A549 (cell line): ENCODE measurements around the gene PLAC1. TPM values are rescaled to one million over a fixed set of nuclear protein-coding genes. Genes with fewer than 3 reads are reported as not detected.

ENCODE experiments used
- ATAC-seq, 2 experiments: fragments of 200-7000 bp in 1 of 2; fragments of >200 bp in 1 of 2; cut with Nextera tagmentation in 1 of 2; cut with Tn5 transposase in 1 of 2; 3 replicates each; pipeline versions ENCODE4 v1.8.0 to v1.9.1; 2018 to 2020; ENCODE audit warnings: mild to moderate bottlenecking in 1 of 2, moderate library complexity in 1 of 2
- CTCF ChIA-PET: fragments of 300-600 bp; sonication (Branson Sonifier 250); formaldehyde crosslinking; extraction: SDS; loops from one replicate; lab custom pipeline; 2021; ENCODE audit warnings: antibody characterized with exemption, inconsistent platforms; lab: Yijun Ruan, JAX
- POLR2A ChIA-PET: fragments of 350-600 bp; formaldehyde crosslinking; extraction: SDS; loops from one replicate; lab custom pipeline; 2021; ENCODE audit warnings: antibody characterized with exemption, inconsistent platforms; lab: Yijun Ruan, JAX
- DNase-seq, 2 experiments: peaks; one replicate each; pipeline versions ENCODE4 v3.0.0 to v3.0.0-alpha.2; 2011 to 2016; ENCODE audit warnings: low read depth in 1 of 2, low spot score in 1 of 2
- FAIRE-seq: peaks from 2 replicates; lab custom pipeline; 2011; peaks lifted over from hg19 to GRCh38; lab: Jason Lieb, UNC
- H3K27ac ChIP-seq, 2 experiments: fragments of >200 bp; sonication (Bioruptor Twin); formaldehyde crosslinking; 3 replicates each; pipeline ENCODE4 v1.5.1; 2016 to 2017
- H3K4me1 ChIP-seq: fragments of >200 bp; sonication (Bioruptor Twin); formaldehyde crosslinking; 3 replicates; pipeline ENCODE4 v1.6.1; 2016
- H3K4me2 ChIP-seq: fragments of >200 bp; sonication (Bioruptor Twin); formaldehyde crosslinking; 3 replicates; pipeline ENCODE4 v1.6.1; 2016
- H3K4me3 ChIP-seq: fragments of >200 bp; sonication (Bioruptor Twin); formaldehyde crosslinking; 3 replicates; pipeline ENCODE4 v1.5.1; 2016
- H3K9me3 ChIP-seq: fragments of >200 bp; sonication (Bioruptor Twin); formaldehyde crosslinking; 3 replicates; pipeline ENCODE4 v1.6.1; 2016
- CEBPB ChIP-seq, 2 experiments: fragments of >200 bp in 1 of 2; sonication (Bioruptor Twin) in 1 of 2; formaldehyde crosslinking in 1 of 2; IDR thresholded peaks; 2 replicates each; pipeline ENCODE4 v1.6.1; 2012 to 2016
- CHD4 ChIP-seq: fragments of 200-600 bp; sonication (generic); IDR thresholded peaks from 2 replicates; pipeline ENCODE4 v1.6.1; 2016; ENCODE audit warnings: antibody characterized with exemption, mild to moderate bottlenecking, borderline replicate concordance
- FOSL2 ChIP-seq, 2 experiments: fragments of 450-650 bp in 1 of 2; fragments of >200 bp in 1 of 2; sonication (Bioruptor Twin) in 1 of 2; formaldehyde crosslinking; IDR thresholded peaks; 2 replicates each; pipeline versions ENCODE4 v1.5.0 to v1.6.1; 2016 to 2020; ENCODE audit warnings: mild to moderate bottlenecking in 1 of 2, moderate library complexity in 1 of 2
- FOXS1 ChIP-seq: fragments of 250-450 bp; sonication (Bioruptor Pico); IDR thresholded peaks from 2 replicates; pipeline ENCODE4 v1.5.0; 2020; ENCODE audit warnings: mild to moderate bottlenecking, moderate library complexity
- GATA3 ChIP-seq: IDR thresholded peaks from 2 replicates; pipeline ENCODE4 v1.6.1; 2012; ENCODE audit warnings: borderline replicate concordance
- MAFK ChIP-seq: fragments of 450-650 bp; IDR thresholded peaks from 2 replicates; pipeline ENCODE4 v1.6.1; 2014; ENCODE audit not compliant: partially characterized antibody
- NFE2L2 ChIP-seq: fragments of 150-350 bp; conservative IDR thresholded peaks from 2 replicates; pipeline ENCODE4 v1.6.1; 2014; ENCODE audit warnings: low read length
- NPAS2 ChIP-seq: fragments of 250-450 bp; sonication (Bioruptor Pico); IDR thresholded peaks from 2 replicates; pipeline ENCODE4 v1.8.0; 2022; ENCODE audit warnings: mild to moderate bottlenecking, moderate library complexity, borderline replicate concordance
- SMC3 ChIP-seq: fragments of >200 bp; sonication (Bioruptor Twin); formaldehyde crosslinking; IDR thresholded peaks from 3 replicates; pipeline ENCODE4 v1.6.1; 2018; ENCODE audit warnings: inconsistent platforms
- SREBF2 ChIP-seq: fragments of 450-650 bp; IDR thresholded peaks from 2 replicates; pipeline ENCODE4 v1.6.1; 2014; ENCODE audit warnings: mild to moderate bottlenecking, moderate library complexity
- ZC3H11A ChIP-seq: fragments of 450-650 bp; IDR thresholded peaks from 2 replicates; pipeline ENCODE4 v1.6.1; 2014; ENCODE audit warnings: antibody characterized with exemption, mild to moderate bottlenecking
- ZFP36 ChIP-seq: fragments of 450-650 bp; IDR thresholded peaks from 2 replicates; pipeline ENCODE4 v1.6.1; 2014; ENCODE audit warnings: borderline replicate concordance; ENCODE audit not compliant: partially characterized antibody
- ZNF302 ChIP-seq: fragments of 250-450 bp; sonication (Bioruptor Pico); IDR thresholded peaks from 2 replicates; pipeline ENCODE4 v1.9.0; 2021; ENCODE audit warnings: inconsistent platforms, mild to moderate bottlenecking, moderate library complexity
- WGBS: methylation state at CpG from one replicate; pipeline ENCODE4 v1.1.6; 2017; ENCODE audit errors: missing lambda C conversion rate; 5-methylcytosine and 5-hydroxymethylcytosine counted together
- polyA plus RNA-seq, 4 experiments: library from polyadenylated mRNA; depleted of rRNA in 3 of 4; stranded (reverse); fragments of >200 nt; fragmentation: RNase III in 1 of 4; extraction: RNeasy Plus Mini Kit Qiagen cat#74134 plus additional on column Dnase treatment in 1 of 4; gene quantifications; 2 replicates in 3 of 4; 3 replicates in 1 of 4; pipeline ENCODE4 v1.2.3, GENCODE V29; 2011 to 2017
- TF ChIP-seq, protein P1 (sequence below): fragments of >200 bp; sonication (Bioruptor Twin); formaldehyde crosslinking; IDR thresholded peaks from 2 replicates; pipeline ENCODE4 v1.6.1; 2016
- TF ChIP-seq, protein P2 (sequence below): fragments of 150-350 bp; IDR thresholded peaks from 2 replicates; pipeline ENCODE4 v1.6.1; 2014; ENCODE audit warnings: low read depth, mild to moderate bottlenecking, low read length
- TF ChIP-seq, protein P3 (sequence below): IDR thresholded peaks from 2 replicates; pipeline ENCODE4 v1.6.1; 2012; ENCODE audit warnings: low read depth, borderline replicate concordance
- TF ChIP-seq, protein P4 (sequence below): fragments of 250-450 bp; sonication (Bioruptor Pico); IDR thresholded peaks from 2 replicates; pipeline ENCODE4 v1.5.0; 2021; ENCODE audit warnings: mild to moderate bottlenecking, moderate library complexity, borderline replicate concordance
- TF ChIP-seq, protein P5 (sequence below): fragments of >200 bp; sonication (Bioruptor Twin); formaldehyde crosslinking; IDR thresholded peaks from 3 replicates; pipeline ENCODE4 v1.5.1; 2016

PLAC1 gene
- polyA plus RNA-seq, 2 of the 4 experiments (the other 2 are of a cell fraction) = 0.79 to 2.6 TPM

DNA sequence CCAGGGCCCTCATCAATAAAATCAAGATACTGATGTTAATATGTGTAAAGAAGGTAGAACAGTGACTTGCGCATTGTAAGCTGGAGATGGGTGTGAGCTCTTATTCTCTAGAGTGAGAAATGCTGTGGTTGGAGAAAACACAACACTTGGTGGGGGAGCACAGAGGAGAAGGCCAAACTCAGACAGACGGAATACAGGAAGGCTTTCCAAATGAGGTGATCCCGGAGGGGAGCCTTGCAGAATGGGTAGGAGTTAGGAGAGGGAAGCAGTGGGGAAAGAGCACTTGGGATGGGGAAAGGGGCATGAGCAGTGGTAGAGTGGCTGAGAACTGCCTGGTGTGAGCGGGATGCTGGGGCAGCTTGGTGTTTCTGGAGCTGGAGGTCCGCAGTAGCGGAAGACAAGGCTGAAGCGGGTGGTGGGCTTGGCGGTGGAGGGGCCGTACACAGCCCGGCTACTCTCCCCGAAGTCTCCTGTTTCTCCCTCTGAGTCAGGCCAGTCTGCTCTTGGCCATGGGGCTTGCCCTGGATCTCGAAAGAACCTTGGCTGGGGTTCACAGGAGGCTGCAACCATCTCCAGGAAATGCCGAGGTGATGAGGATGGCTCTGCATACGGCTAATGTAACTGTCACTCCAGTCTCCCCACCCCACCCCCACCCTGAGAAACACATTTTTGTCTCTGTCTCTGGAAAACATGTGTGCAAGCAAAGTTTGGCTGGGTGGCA, 11.3 kb upstream of the PLAC1 start:
- FAIRE-seq = no peak
- H3K4me2 ChIP-seq = peak overlapping the region; percentile 68
- ChIA-PET CTCF (interaction anchor here (0.9 to 2.0 kb wide), 5 partner anchors 23 to 84 kb away, joined by 4 to 10 read pairs (median 5); no protein-coding TSS in a partner anchor), POLR2A (interaction anchor here (0.9 to 1.8 kb wide), 7 partner anchors 64 to 127 kb away, joined by 3 to 10 read pairs (median 6); no protein-coding TSS in a partner anchor)
- WGBS = 20% methylated on average over 11 of the region's 14 CpGs
- H3K4me3 ChIP-seq = no peak overlapping the region
- H3K9me3 ChIP-seq = peaks cover 10% of the 10 kb centered on the region; the same call in 2 of the 3 replicates
- H3K27ac ChIP-seq = peak overlapping the region; percentile 97 to 98
- ATAC-seq = peak; percentile 86
- peaks cover 34% of the 10 kb centered on the region for H3K4me1 ChIP-seq
- peak; percentile 82 to 87 for DNase-seq
- TF ChIP-seq, protein P1, sequence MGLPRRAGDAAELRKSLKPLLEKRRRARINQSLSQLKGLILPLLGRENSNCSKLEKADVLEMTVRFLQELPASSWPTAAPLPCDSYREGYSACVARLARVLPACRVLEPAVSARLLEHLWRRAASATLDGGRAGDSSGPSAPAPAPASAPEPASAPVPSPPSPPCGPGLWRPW = no peak
- TF ChIP-seq SREBF2 (no peak), ZFP36 (no peak), ZNF302 (CRISPR knock-in tag) (no peak), CEBPB (IDR thresholded peaks at IDR 0.05) (0 out of 4 replicates have a peak, but pooled peaks of 1 of the 2 experiments have one; percentile 37), NPAS2 (CRISPR knock-in tag) (no peak), ZC3H11A (no peak), FOSL2 (IDR thresholded peaks at IDR 0.05) (no peak), FOSL2 (CRISPR knock-in tag; IDR thresholded peaks at IDR 0.05) (peak; percentile 19; the same call in 1 of the 2 replicates), FOXS1 (CRISPR knock-in tag) (no peak), SMC3 (0 out of 3 replicates have a peak, but pooled peaks have one; percentile 3), GATA3 (no peak), MAFK (peak; percentile 10)
- TF ChIP-seq, protein P2, sequence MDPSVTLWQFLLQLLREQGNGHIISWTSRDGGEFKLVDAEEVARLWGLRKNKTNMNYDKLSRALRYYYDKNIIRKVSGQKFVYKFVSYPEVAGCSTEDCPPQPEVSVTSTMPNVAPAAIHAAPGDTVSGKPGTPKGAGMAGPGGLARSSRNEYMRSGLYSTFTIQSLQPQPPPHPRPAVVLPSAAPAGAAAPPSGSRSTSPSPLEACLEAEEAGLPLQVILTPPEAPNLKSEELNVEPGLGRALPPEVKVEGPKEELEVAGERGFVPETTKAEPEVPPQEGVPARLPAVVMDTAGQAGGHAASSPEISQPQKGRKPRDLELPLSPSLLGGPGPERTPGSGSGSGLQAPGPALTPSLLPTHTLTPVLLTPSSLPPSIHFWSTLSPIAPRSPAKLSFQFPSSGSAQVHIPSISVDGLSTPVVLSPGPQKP = no peak
- TF ChIP-seq, protein P3, sequence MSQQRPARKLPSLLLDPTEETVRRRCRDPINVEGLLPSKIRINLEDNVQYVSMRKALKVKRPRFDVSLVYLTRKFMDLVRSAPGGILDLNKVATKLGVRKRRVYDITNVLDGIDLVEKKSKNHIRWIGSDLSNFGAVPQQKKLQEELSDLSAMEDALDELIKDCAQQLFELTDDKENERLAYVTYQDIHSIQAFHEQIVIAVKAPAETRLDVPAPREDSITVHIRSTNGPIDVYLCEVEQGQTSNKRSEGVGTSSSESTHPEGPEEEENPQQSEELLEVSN = 0 out of 2 replicates have a peak, but pooled peaks have one; percentile 17

DNA sequence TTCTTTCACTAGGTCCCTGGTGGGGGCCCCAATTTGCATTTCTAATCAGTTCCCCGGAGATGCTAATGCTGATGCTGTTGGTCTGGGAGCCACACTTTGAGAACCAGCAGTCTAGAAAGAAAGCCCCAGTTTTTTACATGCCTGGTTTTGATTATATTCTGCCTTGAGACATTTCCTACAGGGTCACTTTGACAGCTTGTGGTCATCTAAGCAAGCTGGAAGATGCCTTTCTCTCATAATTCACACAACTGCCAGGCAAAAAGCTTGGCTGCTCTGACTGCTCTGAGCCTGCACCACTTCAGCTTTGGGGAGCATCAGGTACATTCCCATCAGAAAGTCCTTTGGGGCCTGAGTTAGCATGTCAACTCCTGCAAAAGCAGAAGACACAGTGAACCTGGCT, 5.9 kb upstream of the PLAC1 start:
- no peak for FAIRE-seq
- ChIA-PET CTCF (no interaction called here), POLR2A (no interaction called here)
- no peak for ATAC-seq
- 87% methylated on average over 1 of the region's 1 CpG for WGBS
- no peak for DNase-seq
- TF ChIP-seq, protein P4, sequence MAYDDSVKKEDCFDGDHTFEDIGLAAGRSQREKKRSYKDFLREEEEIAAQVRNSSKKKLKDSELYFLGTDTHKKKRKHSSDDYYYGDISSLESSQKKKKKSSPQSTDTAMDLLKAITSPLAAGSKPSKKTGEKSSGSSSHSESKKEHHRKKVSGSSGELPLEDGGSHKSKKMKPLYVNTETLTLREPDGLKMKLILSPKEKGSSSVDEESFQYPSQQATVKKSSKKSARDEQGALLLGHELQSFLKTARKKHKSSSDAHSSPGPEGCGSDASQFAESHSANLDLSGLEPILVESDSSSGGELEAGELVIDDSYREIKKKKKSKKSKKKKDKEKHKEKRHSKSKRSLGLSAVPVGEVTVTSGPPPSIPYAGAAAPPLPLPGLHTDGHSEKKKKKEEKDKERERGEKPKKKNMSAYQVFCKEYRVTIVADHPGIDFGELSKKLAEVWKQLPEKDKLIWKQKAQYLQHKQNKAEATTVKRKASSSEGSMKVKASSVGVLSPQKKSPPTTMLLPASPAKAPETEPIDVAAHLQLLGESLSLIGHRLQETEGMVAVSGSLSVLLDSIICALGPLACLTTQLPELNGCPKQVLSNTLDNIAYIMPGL (CRISPR knock-in tag) = no peak
- TF ChIP-seq NFE2L2 = no peak
- Histone ChIP-seq H3K4me2 (no peak overlapping the region), H3K4me1 (peaks cover 17% of the 10 kb centered on the region), H3K27ac (peak overlapping the region; percentile 21 to 65; a peak in 4 of 6 replicates), H3K9me3 (no peaks in the 10 kb centered on the region), H3K4me3 (no peak overlapping the region)

DNA sequence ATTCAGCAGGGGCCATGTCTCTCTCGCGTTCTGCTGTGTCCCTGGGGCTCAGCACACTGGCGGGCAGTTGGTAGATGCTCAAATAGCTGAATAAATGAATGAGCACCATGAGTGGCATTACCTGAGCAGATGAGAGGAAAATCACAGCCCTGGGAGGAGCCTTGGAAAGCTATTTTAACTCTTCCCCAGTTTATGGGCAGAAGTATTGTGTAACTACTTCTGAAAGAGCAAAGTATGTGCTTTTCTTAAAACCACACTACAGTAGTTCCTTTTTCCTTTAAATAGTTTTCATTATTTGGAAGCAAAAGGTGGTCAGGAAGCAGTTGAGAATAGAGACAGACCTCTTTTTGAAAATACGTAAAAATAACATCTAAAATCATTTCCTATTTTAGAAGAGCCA, 3.0 kb upstream of the PLAC1 start:
- FAIRE-seq = no peak
- WGBS = 92% methylated on average over 4 of the region's 4 CpGs
- TF ChIP-seq, protein P5, sequence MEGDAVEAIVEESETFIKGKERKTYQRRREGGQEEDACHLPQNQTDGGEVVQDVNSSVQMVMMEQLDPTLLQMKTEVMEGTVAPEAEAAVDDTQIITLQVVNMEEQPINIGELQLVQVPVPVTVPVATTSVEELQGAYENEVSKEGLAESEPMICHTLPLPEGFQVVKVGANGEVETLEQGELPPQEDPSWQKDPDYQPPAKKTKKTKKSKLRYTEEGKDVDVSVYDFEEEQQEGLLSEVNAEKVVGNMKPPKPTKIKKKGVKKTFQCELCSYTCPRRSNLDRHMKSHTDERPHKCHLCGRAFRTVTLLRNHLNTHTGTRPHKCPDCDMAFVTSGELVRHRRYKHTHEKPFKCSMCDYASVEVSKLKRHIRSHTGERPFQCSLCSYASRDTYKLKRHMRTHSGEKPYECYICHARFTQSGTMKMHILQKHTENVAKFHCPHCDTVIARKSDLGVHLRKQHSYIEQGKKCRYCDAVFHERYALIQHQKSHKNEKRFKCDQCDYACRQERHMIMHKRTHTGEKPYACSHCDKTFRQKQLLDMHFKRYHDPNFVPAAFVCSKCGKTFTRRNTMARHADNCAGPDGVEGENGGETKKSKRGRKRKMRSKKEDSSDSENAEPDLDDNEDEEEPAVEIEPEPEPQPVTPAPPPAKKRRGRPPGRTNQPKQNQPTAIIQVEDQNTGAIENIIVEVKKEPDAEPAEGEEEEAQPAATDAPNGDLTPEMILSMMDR = no peak
- no peak for TF ChIP-seq CHD4
- no peak overlapping the region for H3K4me2 ChIP-seq
- ChIA-PET CTCF (interaction anchor here (1.3 kb wide), 1 partner anchor 30 kb away, joined by 3 read pairs; no protein-coding TSS in a partner anchor), POLR2A (no interaction called here)
- no peaks in the 10 kb centered on the region for H3K9me3 ChIP-seq
- peaks cover 27% of the 10 kb centered on the region for H3K4me1 ChIP-seq
- ATAC-seq = no peak
- DNase-seq = no peak
- H3K4me3 ChIP-seq = no peak overlapping the region
- H3K27ac ChIP-seq = peak overlapping the region in 1 of 2 experiments; percentile 27; a peak in 3 of 6 replicates
